Liver (tissue), 9 donors: Measurements from ENCODE around the gene ATP5IF1. TPM values are rescaled to one million over a fixed set of nuclear protein-coding genes. Genes with fewer than 3 reads are reported as not detected.
A peak's percentile ranks its signal among the peaks of the same experiment; 100 is the strongest.

ENCODE experiments used
- DNase-seq: peaks from one replicate; pipeline ENCODE4 v3.0.0-alpha.2; 2017; ENCODE audit warnings: low spot score
- H3K27ac ChIP-seq, 2 donors: one replicate each; pipeline ENCODE4 v1.7.0; 2013; ENCODE audit warnings: inconsistent platforms in 2 of 2, low read length in 2 of 2, control low read depth in 1 of 2, low read depth in 1 of 2, mild to moderate bottlenecking in 1 of 2
- H3K27me3 ChIP-seq, 4 donors: one replicate each; pipeline versions ENCODE4 v1.6.1 to v1.7.0; 2013; ENCODE audit warnings: low read length in 3 of 4, inconsistent platforms in 1 of 4, mild to moderate bottlenecking in 1 of 4, moderate library complexity in 1 of 4; ENCODE audit not compliant: control insufficient read depth in 4 of 4, insufficient read depth in 4 of 4
- H3K36me3 ChIP-seq, 4 donors: one replicate each; pipeline versions ENCODE4 v1.6.1 to v1.7.0; 2013; ENCODE audit warnings: low read length in 3 of 4, mild to moderate bottlenecking in 3 of 4, low read depth in 1 of 4, moderate library complexity in 1 of 4; ENCODE audit not compliant: control insufficient read depth in 4 of 4, insufficient read depth in 3 of 4
- H3K4me1 ChIP-seq, 4 donors: one replicate each; pipeline versions ENCODE4 v1.6.1 to v1.7.0; 2013; ENCODE audit warnings: low read length in 3 of 4, mild to moderate bottlenecking in 3 of 4, moderate library complexity in 1 of 4; ENCODE audit not compliant: control insufficient read depth in 4 of 4, insufficient read depth in 4 of 4
- H3K4me3 ChIP-seq, 3 donors: one replicate each; pipeline versions ENCODE4 v1.6.1 to v1.7.0; 2013; ENCODE audit warnings: low read length in 3 of 3, control low read depth in 1 of 3, low read depth in 1 of 3, mild to moderate bottlenecking in 1 of 3
- H3K9ac ChIP-seq, 2 donors: one replicate each; pipeline ENCODE4 v1.7.0; 2013; ENCODE audit warnings: low read length in 2 of 2, mild to moderate bottlenecking in 2 of 2, moderate library complexity in 2 of 2, control low read depth in 1 of 2, low read depth in 1 of 2
- H3K9me3 ChIP-seq, 4 donors: one replicate each; pipeline versions ENCODE4 v1.6.1 to v1.7.0; 2013; ENCODE audit warnings: low read length in 3 of 4; ENCODE audit not compliant: control insufficient read depth in 4 of 4
- NR2F2 ChIP-seq: IDR thresholded peaks from 2 replicates; pipeline ENCODE4 v1.6.1; 2016; ENCODE audit warnings: antibody characterized with exemption
- SP1 ChIP-seq: IDR thresholded peaks from 2 replicates; pipeline ENCODE4 v1.6.1; 2018; ENCODE audit warnings: antibody characterized with exemption, mild to moderate bottlenecking
- WGBS: extraction: QIAGEN DNeasy Blood & Tissue Kit; methylation state at CpG from one replicate; pipeline ENCODE4 v1.1.7; 2013; 5-methylcytosine and 5-hydroxymethylcytosine counted together
- polyA plus RNA-seq, 2 donors: library from polyadenylated mRNA; stranded (reverse) in 1 of 2; unstranded in 1 of 2; fragments of 200-250 nt in 1 of 2; fragments of >200 nt in 1 of 2; fragmentation: Nextera tagmentation in 1 of 2; extraction: Ambion mirVana in 1 of 2; gene quantifications; one replicate each; pipeline versions ENCODE4 v1.2.1 to v1.2.3, GENCODE V29; 2013 to 2015
- total RNA-seq, 2 donors: library from RNA; depleted of rRNA; stranded (reverse); fragments of >200 nt; gene quantifications; one replicate each; pipeline ENCODE4 v1.2.3, GENCODE V29; 2014
- TF ChIP-seq, protein P1 (sequence below): IDR thresholded peaks from 2 replicates; pipeline ENCODE4 v1.6.1; 2016; ENCODE audit warnings: antibody characterized with exemption, mild to moderate bottlenecking
- TF ChIP-seq, protein P2 (sequence below): fragments of 150-350 bp; IDR thresholded peaks from 2 replicates; pipeline ENCODE4 v1.5.1; 2017; ENCODE audit warnings: improper control_type of control experiment, low read depth, low read length; ENCODE audit not compliant: missing input control
- donor health status: healthy.
- donor health status: healthy.
- donor health status: healthy.
- donor health status: healthy.
- donor health status: healthy.

Gene ATP5IF1
- total and polyA plus RNA-seq, 4 donors = 136 to 456 (median 168) TPM

DNA sequence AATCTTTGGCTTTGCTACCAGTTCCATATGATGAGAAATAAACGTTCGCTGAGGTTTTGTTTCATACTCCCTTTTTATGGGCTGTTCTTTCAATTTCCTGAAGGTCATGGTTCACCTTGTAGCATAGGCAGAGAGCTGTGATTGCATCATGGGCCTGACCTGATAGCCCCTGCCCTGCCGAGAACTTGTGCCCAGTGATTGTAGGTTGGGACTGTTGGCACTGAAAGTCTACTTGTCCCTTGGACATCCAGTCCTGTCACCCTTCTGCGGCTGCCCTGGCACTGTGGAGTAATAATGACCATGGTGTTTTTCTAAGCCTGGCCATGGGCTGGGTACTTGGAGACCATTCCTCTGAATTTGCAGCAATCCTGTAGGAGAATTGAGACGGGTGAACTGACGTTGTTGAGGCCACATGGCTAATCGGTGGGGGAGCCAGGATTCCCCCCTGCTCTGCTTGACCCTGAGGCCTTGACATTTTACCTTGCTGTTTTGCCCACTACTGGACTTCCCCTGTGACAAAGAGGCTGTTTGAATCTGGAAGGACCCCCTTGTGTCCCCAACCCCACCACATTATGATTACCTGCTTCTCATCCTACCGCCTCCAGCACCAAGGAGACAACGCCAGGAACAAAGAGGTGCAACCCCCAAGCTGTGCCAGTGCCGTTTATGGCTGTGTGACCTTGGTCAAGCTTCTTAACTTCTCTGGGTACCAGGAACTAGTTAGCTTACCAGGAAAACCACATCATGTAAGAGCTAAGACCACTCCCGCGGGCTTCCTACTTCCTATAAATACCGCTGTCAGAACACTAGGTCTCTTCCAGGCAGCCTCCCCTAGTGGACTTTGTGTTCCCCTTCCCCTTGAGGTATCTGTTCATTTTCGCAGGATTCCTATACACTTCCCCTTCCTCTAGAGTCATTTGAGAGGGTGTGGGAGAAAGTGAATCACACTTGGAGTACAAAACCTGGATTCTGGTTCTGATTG is 46.8 kb downstream of the ATP5IF1 start (continued):
- TF ChIP-seq, protein P1, sequence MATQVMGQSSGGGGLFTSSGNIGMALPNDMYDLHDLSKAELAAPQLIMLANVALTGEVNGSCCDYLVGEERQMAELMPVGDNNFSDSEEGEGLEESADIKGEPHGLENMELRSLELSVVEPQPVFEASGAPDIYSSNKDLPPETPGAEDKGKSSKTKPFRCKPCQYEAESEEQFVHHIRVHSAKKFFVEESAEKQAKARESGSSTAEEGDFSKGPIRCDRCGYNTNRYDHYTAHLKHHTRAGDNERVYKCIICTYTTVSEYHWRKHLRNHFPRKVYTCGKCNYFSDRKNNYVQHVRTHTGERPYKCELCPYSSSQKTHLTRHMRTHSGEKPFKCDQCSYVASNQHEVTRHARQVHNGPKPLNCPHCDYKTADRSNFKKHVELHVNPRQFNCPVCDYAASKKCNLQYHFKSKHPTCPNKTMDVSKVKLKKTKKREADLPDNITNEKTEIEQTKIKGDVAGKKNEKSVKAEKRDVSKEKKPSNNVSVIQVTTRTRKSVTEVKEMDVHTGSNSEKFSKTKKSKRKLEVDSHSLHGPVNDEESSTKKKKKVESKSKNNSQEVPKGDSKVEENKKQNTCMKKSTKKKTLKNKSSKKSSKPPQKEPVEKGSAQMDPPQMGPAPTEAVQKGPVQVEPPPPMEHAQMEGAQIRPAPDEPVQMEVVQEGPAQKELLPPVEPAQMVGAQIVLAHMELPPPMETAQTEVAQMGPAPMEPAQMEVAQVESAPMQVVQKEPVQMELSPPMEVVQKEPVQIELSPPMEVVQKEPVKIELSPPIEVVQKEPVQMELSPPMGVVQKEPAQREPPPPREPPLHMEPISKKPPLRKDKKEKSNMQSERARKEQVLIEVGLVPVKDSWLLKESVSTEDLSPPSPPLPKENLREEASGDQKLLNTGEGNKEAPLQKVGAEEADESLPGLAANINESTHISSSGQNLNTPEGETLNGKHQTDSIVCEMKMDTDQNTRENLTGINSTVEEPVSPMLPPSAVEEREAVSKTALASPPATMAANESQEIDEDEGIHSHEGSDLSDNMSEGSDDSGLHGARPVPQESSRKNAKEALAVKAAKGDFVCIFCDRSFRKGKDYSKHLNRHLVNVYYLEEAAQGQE = peak; percentile 65
- TF ChIP-seq NR2F2 = peak; percentile 88
- TF ChIP-seq SP1 = peak; percentile 93

DNA sequence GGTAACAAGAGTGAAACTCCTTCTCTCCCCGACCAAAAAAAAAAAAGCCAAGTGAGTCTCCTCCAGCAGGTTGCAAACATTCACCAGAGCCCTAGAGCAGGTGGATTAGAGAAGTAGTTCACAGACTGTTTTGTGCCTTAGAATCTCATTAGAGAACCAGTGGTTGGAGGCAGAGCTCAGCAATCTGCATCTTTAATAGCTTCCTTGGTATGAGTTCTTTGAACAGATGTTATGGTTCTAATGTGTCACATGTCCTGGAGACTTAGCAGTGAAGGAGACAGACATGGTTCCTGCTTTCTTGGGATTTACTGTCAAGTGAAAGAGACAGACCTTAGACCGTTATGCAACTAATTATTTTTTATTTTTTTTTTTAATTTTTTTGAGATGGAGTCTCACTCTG is 50.2 kb downstream of the ATP5IF1 start:
- WGBS = 56% methylated on average over 2 of the region's 2 CpGs
- no peak overlapping the region for H3K4me3 ChIP-seq
- TF ChIP-seq, protein P2, sequence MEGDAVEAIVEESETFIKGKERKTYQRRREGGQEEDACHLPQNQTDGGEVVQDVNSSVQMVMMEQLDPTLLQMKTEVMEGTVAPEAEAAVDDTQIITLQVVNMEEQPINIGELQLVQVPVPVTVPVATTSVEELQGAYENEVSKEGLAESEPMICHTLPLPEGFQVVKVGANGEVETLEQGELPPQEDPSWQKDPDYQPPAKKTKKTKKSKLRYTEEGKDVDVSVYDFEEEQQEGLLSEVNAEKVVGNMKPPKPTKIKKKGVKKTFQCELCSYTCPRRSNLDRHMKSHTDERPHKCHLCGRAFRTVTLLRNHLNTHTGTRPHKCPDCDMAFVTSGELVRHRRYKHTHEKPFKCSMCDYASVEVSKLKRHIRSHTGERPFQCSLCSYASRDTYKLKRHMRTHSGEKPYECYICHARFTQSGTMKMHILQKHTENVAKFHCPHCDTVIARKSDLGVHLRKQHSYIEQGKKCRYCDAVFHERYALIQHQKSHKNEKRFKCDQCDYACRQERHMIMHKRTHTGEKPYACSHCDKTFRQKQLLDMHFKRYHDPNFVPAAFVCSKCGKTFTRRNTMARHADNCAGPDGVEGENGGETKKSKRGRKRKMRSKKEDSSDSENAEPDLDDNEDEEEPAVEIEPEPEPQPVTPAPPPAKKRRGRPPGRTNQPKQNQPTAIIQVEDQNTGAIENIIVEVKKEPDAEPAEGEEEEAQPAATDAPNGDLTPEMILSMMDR = no peak
- no peak for TF ChIP-seq SP1

More for the DNA sequence above, 50.2 kb downstream of the ATP5IF1 start:
- H3K36me3 ChIP-seq = peaks cover 0 to 4% (median under 1%) of the 10 kb centered on the region in 4 donors
- H3K9ac ChIP-seq = no peak overlapping the region
- no peaks in the 10 kb centered on the region for H3K9me3 ChIP-seq
- H3K27me3 ChIP-seq = no peaks in the 10 kb centered on the region
- H3K27ac ChIP-seq = no peak overlapping the region
- peaks cover 21 to 53% (median 33%) of the 10 kb centered on the region in 4 donors for H3K4me1 ChIP-seq
- DNase-seq = no peak

Other genes with a start within 250 kb of the ATP5IF1 start
- 10 to 100 TPM in 1 of 2 donors, 1 to 10 TPM in 1; 8.0 to 12.6 TPM for gene EYA3, start 147.5 kb upstream of the ATP5IF1 start, total RNA-seq
- gene EYA3, start 147.5 kb upstream of the ATP5IF1 start, polyA plus RNA-seq = 1 to 10 TPM; 3.6 to 4.1 TPM
- gene PTAFR, start 59.4 kb upstream of the ATP5IF1 start, total RNA-seq = 1 to 10 TPM; 2.5 to 4.1 TPM
- 1 to 10 TPM in 1 of 2 donors, under 1 TPM in 1; 0.82 to 1.7 TPM for gene PTAFR, start 59.4 kb upstream of the ATP5IF1 start, polyA plus RNA-seq
- gene DNAJC8, start 3.1 kb upstream of the ATP5IF1 start, total RNA-seq = 10 to 100 TPM; 14.9 to 23.9 TPM
- 10 to 100 TPM; 26.5 to 38.6 TPM for gene DNAJC8, start 3.1 kb upstream of the ATP5IF1 start, polyA plus RNA-seq
- gene SESN2, start 23.4 kb downstream of the ATP5IF1 start, total RNA-seq = 10 to 100 TPM in 1 of 2 donors, 1 to 10 TPM in 1; 5.5 to 10.6 TPM
- gene SESN2, start 23.4 kb downstream of the ATP5IF1 start, polyA plus RNA-seq = 10 to 100 TPM; 10.7 to 13.0 TPM
- 10 to 100 TPM; 13.0 to 18.5 TPM for gene MED18, start 92.9 kb downstream of the ATP5IF1 start, total RNA-seq
- gene MED18, start 92.9 kb downstream of the ATP5IF1 start, polyA plus RNA-seq = 10 to 100 TPM in 1 of 2 donors, 1 to 10 TPM in 1; 7.4 to 10.9 TPM
- 10 to 100 TPM in 1 of 2 donors, 1 to 10 TPM in 1; 8.9 to 11.3 TPM for gene PHACTR4, start 133.6 kb downstream of the ATP5IF1 start, total RNA-seq
- gene PHACTR4, start 133.6 kb downstream of the ATP5IF1 start, polyA plus RNA-seq = 10 to 100 TPM; 10.3 to 22.6 TPM